HL-60/S4 (cell line): ENCODE results near the gene FAM234B.

ENCODE experiments used
- in situ Hi-C: fragments of 300-500 bp; cut with MboI; formaldehyde crosslinking; loops from 2 replicates; pipeline ENCODE4 v1.14.3; 2022; ENCODE audit warnings: low sequenced_read_pairs

The FAM234B gene

DNA sequence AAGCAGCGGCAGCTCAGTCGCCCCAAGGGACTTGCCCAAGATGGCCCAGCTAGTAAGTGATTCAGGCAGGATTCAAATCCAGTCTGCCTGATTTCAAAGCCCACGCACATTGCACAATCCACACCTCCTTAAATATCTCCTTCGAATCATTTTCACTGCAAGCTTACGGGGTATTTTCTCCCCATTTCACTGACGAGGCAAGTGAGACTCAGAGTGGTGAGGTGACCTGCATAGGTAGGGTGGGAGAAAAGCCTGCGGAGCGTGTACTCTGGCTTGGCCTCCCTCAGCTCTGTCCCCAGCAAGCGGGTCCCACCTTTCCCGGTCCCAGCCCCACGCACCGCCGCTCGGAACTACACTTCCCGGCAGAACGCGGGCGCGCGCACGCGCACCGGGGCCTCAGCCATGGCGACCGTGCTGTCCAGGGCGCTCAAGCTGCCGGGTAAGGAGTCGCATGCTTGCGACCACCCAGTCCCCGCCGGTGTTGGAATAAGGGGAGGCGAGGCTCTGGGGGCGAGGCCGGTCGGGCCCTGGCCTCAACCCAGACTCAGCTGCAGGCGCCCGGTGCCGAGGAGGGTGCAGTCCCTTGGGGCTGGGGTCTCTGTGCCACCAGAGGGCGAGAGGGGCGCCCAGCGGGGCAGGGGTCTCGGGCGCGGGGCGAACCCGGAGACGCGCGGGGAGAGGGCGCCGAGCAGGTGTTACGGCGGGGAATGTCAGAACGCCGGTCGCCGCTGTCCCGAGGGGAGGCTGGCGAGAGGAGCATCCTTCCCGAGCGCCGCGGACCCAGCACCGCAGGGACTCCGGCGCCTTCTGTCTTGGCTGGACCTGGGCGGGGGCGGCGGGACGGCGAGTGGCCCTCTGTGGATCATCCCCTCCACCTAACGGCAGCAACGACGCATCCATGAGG, at the start of gene FAM234B:
TSS of gene FAM234B (plus strand) at position 380 of the 904 bp plus-strand sequence. CDS start at position 403, 23 bp downstream.
- in situ Hi-C loops: no loop called here

DNA sequence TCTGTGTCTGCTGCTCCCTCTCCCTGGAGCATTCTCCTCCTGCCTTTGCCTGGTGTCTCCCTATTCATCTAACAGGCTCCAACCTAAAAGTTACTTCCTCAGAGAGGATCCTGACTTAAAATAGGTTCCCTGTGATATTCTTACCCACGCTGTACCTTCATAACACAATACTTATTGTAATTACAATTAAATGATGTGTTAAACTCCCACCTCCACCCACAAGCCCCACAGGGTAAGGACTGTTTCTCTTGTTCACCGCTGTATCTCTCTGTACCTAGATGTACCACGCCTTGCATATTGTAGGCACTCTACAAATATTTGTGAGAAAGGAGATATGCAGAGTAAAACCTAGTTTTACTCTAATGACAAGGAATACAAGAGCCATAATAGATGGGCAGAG, 49.1 kb upstream of the FAM234B start:
- in situ Hi-C loops: no loop called here

GRCh38 chr12:12996209-12996608, 48.0 kb upstream of the FAM234B start:
- in situ Hi-C loops: no loop called here

- in situ Hi-C loops: no loop called here
These were observed 47.0 kb upstream of the FAM234B start for GRCh38 chr12:12997156-12997555.

GRCh38 chr12:12997734-12998133, 46.4 kb upstream of the FAM234B start:
- in situ Hi-C loops: no loop called here

DNA sequence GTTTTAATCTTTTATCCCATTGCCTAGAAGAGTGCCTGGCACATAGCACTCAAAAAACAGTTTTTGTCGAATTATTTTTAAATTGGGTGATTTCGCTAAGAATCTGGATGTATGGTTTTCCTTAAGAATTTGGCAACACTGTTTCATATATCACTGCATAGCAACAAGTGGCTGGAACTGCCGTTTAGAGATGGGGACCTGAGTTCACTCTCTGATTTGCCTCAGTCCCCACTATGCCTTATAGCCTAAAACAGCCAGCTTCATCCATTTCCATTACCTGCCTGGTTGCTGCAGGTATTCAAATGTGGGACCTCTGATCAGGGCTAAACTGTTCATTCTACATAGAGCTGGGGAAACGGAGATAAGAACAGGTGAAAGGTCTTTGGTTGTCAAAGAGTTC, 45.9 kb upstream of the FAM234B start:
- in situ Hi-C loops: no loop called here

DNA sequence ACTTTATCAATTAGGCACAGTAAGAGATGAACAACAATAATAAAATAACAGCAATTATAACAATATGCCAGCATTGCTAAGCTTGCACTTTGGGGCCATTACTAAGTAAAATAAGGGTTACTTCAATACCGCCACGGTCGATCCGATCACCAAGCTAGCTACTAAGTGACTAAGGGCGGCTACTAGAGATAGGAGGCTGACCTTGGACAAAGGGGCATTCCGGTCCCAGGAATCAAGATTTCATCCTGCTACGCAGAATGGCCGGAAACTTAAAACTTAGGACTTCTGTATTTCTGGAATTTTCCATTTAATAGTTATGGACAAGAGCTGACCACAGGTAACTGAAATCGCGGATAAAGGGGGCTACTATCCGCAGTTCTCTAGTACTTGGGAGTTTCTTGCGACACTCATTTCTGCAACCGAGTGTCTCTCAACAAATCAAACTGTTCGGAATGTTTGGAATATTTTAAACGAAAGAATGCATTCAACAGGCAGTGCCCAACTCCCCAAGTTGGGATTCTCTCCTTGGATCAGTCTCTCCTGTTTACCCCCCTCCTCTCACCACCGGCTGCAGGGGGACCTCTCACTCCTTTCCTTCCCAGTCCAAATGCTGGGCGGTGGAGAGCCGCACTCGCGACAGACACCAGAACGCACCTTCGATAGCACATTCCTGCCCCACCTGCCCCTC, 44.8 kb upstream of the FAM234B start:
- in situ Hi-C loops: no loop called here

DNA sequence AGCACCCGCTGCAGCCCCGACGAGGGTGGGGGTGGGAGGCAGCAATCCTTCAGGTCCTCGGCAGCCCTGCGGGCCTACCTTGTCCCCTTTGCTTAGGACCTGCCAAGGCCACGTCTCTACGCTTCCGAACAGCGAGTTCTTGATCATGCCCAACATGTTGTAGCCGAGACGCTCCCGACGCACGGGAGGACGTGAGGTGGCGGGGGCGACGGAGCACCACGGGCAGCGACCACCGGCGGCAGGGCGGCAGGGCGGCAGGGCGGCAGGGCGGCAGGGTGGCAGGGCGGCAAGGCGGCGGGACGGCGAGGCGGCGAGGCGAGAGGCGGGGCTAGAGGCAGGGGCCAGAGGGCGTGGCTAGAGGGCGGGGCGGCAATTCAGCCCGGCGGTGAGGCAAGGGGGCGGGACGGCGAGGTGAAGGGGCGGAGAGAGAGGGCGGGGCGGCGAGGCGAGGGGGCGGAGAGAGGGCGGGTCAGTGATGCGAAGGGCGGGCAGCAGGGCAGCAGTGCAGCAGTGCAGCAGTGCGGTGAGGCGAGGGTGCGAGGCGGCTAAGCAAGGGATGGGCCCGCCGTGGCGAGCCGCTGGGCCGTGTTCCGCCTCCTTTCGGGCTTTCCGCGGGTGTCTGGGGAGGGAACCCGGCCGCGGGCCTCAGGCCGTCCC, 44.1 kb upstream of the FAM234B start, which contains the start of gene HEBP1:
TSS of gene HEBP1 (minus strand) at position 307 of the 657 bp plus-strand sequence. CDS start at position 156, 151 bp downstream.
- in situ Hi-C loops: no loop called here

DNA sequence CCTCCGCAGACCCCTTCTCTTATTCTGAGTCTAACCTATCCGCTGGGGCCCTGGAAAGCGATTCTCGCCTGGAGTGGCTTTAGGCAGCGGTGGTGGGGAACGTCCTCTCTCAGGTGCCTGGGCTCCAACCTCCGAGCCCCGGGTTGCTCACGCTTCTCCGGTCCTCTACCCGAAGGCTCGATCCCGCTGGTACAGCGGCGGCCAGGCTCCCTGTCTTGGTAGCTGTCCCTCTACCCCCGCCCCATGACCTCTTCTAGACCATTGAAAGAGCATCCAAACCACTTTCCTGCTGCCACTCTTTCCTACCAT, 43.6 kb upstream of the FAM234B start:
- in situ Hi-C loops: no loop called here

GRCh38 chr12:13000925-13001774, 43.0 kb upstream of the FAM234B start:
- in situ Hi-C loops: no loop called here

- in situ Hi-C loops: no loop called here
These were observed 42.5 kb upstream of the FAM234B start for GRCh38 chr12:13001775-13002040.

- in situ Hi-C loops: no loop called here
These were observed 41.7 kb upstream of the FAM234B start for GRCh38 chr12:13002301-13003097.

DNA sequence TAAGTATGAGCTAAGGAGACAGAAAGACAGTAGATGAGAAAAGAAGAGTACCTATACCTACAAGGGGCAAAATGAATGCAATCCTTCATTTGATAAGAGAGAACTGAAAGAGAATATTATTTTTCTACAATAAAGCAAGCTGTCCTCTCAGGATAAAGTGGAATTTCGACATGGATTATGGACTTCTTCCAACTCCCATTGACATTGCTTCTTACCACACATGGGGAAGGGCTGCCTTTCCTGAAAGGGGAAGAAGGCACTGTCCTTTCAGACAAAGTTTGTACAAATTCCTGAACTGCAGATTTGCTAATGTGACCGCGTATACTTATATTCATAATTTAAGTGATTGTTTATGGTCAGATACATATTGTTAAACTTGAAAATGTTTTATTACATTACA, 39.8 kb upstream of the FAM234B start:
- in situ Hi-C loops: no loop called here

DNA sequence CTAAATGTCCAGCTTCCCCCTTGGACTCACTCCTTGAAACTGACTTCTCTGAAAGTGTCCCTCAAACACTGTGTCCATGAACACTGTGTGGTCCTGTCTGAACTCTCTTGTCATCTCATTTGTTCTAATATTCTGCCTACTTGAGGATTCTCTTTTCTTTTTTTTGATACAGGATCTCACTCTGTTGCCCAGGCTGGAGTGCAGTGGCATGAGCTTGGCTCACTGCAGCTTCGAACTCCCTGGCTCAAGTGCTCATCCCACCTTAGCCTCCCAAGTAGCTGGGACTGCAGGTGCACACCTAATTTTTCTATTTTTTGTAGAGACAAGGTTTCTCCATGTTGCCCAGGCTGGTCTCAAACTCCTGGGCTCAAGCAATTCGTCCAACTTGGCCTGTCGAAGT, 39.2 kb upstream of the FAM234B start:
- in situ Hi-C loops: no loop called here

- in situ Hi-C loops: no loop called here
These were observed 38.5 kb upstream of the FAM234B start for GRCh38 chr12:13005649-13006048.

- in situ Hi-C loops: no loop called here
These were observed 36.5 kb upstream of the FAM234B start for GRCh38 chr12:13007496-13008233.

- in situ Hi-C loops: no loop called here
These were observed 35.3 kb upstream of the FAM234B start for GRCh38 chr12:13008741-13009380.

DNA sequence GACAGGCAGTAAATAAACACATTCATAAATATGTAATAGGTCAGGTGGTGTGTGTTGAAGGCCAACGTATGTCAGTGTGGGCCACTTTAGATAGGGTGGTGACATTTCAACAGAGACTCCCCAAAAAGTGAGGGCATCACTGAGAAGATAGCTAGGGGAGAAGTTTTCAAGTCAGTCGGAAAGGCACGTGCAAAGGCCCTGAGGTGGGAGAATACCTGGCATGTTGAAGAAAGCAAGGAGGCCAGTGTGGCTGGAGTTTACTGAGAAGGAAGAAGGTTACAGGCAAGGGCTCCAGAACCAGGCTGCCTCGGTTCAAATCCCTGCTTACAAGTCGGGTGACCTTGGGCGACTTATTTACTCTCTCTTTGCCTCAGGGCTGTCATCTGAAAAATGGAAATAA, 33.1 kb upstream of the FAM234B start:
- in situ Hi-C loops: no loop called here

DNA sequence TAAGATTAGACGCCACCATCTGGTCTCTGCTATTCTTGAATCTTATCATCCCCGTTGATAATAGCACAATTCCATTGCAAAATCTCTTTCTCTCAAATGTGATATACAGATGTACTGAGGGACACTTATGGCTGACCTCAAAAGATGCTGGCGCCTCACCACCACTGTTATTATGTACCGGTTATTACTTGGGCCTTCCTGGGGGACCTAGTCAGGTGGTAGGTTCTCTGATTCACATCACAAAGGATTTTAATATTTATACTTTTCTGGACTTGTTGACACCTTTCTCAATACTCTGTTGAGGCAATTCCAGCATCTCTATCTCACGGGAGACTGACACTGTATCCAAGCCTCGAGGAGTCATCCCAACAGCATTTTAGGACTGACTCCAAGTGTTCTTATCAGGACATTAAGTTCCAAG, 21.3 kb upstream of the FAM234B start:
- in situ Hi-C loops: loop anchor here (10.0 kb wide), 1 partner anchor 182 kb away; no protein-coding TSS in a partner anchor
